BJ (cell line): ENCODE data around the gene DSG4. TPM values are rescaled to one million over a fixed set of nuclear protein-coding genes. Genes with fewer than 3 reads are reported as not detected.

Experiments
- CTCF ChIA-PET: fragments of 350-600 bp; formaldehyde crosslinking; extraction: SDS; loops from one replicate; lab custom pipeline; 2021; ENCODE audit warnings: antibody characterized with exemption, inconsistent platforms; lab: Yijun Ruan, JAX
- POLR2A ChIA-PET: fragments of 300-600 bp; sonication (Branson Sonifier 250); formaldehyde crosslinking; extraction: SDS; loops from one replicate; lab custom pipeline; 2021; ENCODE audit warnings: antibody characterized with exemption; lab: Charles Lee
- DNase-seq: peaks from one replicate; pipeline ENCODE4 v3.0.0-alpha.2; 2011; ENCODE audit warnings: low read depth
- H3K27me3 ChIP-seq: 2 replicates; pipeline ENCODE4 v1.6.0; 2011; ENCODE audit warnings: low read length; ENCODE audit not compliant: control insufficient read depth, insufficient read depth
- H3K36me3 ChIP-seq: 2 replicates; pipeline ENCODE4 v1.5.1; 2011; ENCODE audit warnings: low read length; ENCODE audit not compliant: control insufficient read depth, insufficient read depth
- H3K4me3 ChIP-seq: 2 replicates; pipeline ENCODE4 v1.5.1; 2011; ENCODE audit warnings: low read depth, mild to moderate bottlenecking, control low read depth, low read length
- CTCF ChIP-seq: IDR thresholded peaks from 2 replicates; pipeline ENCODE4 v1.5.1; 2011; ENCODE audit warnings: low read depth, mild to moderate bottlenecking, control low read depth, inconsistent platforms, low read length, moderate library complexity; ENCODE audit not compliant: insufficient read depth
- polyA plus RNA-seq: library from polyadenylated mRNA; depleted of rRNA; stranded (reverse); fragments of >200 nt; gene quantifications from 2 replicates; pipeline ENCODE4 v1.2.3, GENCODE V29; 2011

DSG4 gene
- polyA plus RNA-seq, 1 experiment: not detected

GRCh38 chr18:31409276-31409675 is 32.7 kb downstream of the DSG4 start:
- POLR2A ChIA-PET: no interaction called here
- CTCF ChIA-PET: no interaction called here
- DNase-seq: no peak
- Histone ChIP-seq H3K36me3 (no peaks in the 10 kb centered on the region), H3K27me3 (no peaks in the 10 kb centered on the region), H3K4me3 (no peak overlapping the region)
- TF ChIP-seq CTCF: no peak

GRCh38 chr18:31410716-31411483 is 34.3 kb downstream of the DSG4 start:
- TF ChIP-seq CTCF: no peak
- no peaks in the 10 kb centered on the region for H3K36me3 ChIP-seq
- no peaks in the 10 kb centered on the region for H3K27me3 ChIP-seq
- POLR2A ChIA-PET: no interaction called here
- CTCF ChIA-PET: no interaction called here
- DNase-seq: no peak
- H3K4me3 ChIP-seq: no peak overlapping the region

GRCh38 chr18:31413137-31413536 is 36.6 kb downstream of the DSG4 start:
- no peaks in the 10 kb centered on the region for H3K36me3 ChIP-seq
- no peak for TF ChIP-seq CTCF
- DNase-seq: no peak
- CTCF ChIA-PET: no interaction called here
- POLR2A ChIA-PET: no interaction called here
- no peak overlapping the region for H3K4me3 ChIP-seq
- no peaks in the 10 kb centered on the region for H3K27me3 ChIP-seq

GRCh38 chr18:31417850-31418249 is 41.3 kb downstream of the DSG4 start:
- DNase-seq: no peak
- no peak overlapping the region for H3K4me3 ChIP-seq
- ChIA-PET POLR2A (no interaction called here), CTCF (interaction anchor here (0.7 to 1.3 kb wide), 2 partner anchors 12 to 891 kb away, joined by 3 to 4 read pairs; no protein-coding TSS in a partner anchor)
- no peak for TF ChIP-seq CTCF
- no peaks in the 10 kb centered on the region for H3K27me3 ChIP-seq
- no peaks in the 10 kb centered on the region for H3K36me3 ChIP-seq

- ChIA-PET CTCF (interaction anchor here (1.1 kb wide), 1 partner anchor 14 kb away, joined by 3 read pairs; no protein-coding TSS in a partner anchor), POLR2A (no interaction called here)
- no peak for DNase-seq
- H3K36me3 ChIP-seq: no peaks in the 10 kb centered on the region
- H3K27me3 ChIP-seq: no peaks in the 10 kb centered on the region
- TF ChIP-seq CTCF: no peak
- no peak overlapping the region for H3K4me3 ChIP-seq
Measured at GRCh38 chr18:31419457-31419932, 42.9 kb downstream of the DSG4 start.
